HG02759 (cell line): ENCODE measurements around the gene ADAM10.

Experiments
- ATAC-seq: cut with Tn5 transposase; IDR thresholded peaks from one replicate; pipeline ENCODE4 v1.9.1; 2021; ENCODE audit warnings: mild to moderate bottlenecking, moderate library complexity; ENCODE audit not compliant: unreplicated experiment

ADAM10 gene

GRCh38 chr15:58556028-58556361 is 193.5 kb downstream of the ADAM10 start:
- no peak for ATAC-seq

DNA sequence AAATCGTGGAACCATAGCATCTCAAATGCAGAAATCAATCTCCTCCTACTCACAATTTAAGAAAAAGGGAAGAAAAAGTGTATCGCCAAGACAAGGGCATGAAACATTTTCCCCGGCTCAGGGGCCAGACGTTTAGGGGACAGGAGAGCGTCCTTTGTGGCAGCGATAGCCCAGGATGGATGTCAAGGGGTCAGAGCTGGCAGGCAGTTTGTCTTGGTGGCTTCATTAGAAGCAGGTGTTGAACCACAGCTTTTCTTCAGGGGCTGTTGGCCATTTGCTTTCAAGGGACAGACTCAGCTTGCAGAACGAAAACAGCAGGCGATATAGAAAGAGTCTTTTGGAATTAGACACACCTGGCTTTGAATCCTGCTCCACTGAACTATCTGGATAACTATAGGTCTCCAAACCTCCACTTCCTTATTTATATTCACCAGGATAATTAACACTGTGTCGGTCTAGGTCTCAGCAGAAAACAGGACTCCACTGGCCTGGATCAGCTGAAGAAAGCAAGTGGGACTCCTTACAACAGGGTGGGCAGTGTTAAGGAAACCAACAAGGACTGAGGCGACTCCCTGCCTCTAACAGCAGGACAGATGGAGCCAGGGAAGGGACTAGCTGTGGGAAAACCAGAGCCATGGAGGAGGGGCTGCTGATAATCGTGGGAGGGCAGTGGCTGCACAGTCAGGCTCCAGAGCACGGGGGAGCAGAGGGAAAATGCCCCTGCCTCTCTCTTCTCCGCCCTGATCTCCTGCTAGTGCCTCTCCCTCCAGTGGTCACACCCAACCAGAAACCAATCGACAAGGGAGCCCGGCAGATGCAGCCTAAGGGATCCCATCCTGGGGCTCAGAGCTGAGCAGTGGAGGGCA is 194.1 kb downstream of the ADAM10 start:
- ATAC-seq, result no peak

DNA sequence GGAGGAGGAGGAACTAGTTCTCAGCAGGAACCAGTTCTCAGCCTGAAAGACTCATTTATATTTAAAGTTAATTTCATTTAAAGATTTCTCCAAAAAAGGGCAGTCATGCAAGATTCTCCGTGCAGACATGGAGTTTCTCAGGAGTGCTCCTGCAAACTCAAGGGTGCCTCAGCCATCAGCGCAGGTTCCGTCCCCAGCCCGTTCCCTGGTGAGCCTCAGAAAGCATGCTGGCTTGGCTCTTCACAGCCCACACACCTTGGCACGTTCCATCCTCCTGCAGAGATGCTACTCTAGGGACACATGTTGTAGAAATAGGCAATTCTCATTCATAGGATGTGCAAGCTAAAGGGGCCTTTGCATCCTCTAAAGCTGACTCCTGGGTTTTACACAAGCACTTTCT is 194.7 kb downstream of the ADAM10 start:
- no peak for ATAC-seq

DNA sequence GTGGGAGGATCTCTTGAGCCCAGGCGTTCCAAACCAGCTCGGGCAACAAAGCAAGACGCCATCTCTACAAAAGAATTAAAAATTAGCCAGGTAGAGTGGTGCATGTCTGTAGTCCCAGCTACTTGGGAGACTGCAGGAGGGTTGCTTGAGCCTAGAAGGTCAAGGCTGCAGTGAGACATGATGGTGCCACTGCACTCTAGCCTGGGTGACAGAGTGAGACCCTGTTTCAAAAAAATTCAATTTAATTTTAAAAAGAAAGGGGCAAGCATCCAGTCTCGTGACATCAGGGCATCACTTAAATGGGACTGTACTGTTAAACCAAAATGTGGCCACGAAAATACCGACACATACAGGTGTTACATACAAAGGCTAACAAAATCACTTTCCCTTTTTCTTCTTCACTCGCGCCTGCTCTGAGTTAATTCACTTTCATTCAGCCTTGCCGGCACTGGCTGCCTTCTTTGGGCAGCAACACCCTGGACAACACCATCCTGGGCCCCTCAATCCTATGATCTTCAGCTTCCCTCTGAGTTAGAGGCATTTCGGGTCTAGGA is 196.1 kb downstream of the ADAM10 start:
- ATAC-seq, result no peak

GRCh38 chr15:58552505-58553364 is 196.8 kb downstream of the ADAM10 start:
- ATAC-seq, result no peak

- no peak for ATAC-seq
Observed at GRCh38 chr15:58551764-58552504, 197.6 kb downstream of the ADAM10 start.

DNA sequence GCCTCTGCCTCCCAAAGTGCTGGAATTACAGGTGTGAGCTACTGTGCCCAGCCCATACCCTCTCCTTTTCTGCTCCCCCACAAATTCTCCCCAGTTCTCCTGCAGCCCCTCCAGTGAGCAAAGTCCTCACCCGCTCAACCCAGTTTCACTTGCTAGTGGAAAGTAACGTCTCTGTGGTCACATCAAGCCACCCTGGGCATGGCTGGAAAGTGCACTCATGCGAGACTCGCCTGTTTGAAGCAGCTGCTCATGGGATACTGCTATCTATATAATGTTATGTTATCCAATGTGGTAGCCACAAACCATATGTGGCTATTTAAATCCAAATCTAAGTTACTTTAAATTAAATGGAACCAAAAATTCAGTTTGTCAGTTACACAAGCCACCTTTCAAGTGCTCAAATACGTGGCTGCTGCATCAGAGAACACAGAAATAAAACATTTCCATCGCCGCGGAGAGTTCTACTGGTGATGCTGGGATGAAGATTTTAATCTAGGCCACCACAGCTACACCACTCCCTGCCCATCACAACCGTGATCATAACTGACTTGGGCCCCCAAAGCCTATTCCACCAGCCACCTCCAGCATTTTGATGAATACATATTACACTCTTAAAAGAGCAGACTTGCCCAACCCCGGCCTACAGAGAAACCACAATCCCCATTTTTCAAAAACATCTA is 198.3 kb downstream of the ADAM10 start:
- ATAC-seq, result no peak

GRCh38 chr15:58549785-58550074 is 199.8 kb downstream of the ADAM10 start:
- ATAC-seq, result no peak

DNA sequence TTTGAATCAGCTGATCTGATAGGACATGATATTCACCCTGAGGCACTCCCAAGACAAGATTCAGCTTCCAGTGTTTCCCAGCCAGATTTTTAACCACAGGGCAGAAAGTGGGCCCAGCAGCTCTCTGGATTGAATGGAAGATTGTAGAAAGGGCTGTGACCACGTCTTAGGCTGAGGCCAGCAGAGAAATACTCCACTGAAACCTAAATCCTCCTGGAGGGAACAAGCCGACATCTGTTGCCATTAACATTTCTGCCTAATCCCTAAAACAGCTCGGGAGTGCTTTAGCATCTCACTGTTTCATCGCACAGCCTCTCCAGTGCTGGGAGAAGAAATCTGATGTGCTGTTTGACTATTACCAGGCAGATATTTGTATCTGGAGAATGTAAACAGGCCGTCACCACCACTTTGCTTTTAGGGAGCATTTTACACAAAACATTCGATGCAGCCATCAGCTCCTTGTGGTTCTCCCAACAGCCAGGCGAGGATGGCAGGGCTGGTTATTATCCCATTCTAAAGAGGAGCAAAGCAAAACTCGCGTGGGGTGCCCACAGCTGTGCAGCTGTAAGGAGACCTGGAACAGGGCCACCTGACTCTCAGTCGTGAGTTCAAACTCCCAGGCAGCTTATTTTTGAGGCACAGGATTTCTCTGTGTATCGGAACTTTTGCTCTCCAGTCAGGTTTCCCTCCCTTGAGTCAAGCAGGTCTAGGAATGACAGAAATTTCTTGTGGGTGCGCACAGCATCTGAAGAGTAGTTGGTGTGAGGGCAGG is 200.3 kb downstream of the ADAM10 start:
- ATAC-seq, result no peak

DNA sequence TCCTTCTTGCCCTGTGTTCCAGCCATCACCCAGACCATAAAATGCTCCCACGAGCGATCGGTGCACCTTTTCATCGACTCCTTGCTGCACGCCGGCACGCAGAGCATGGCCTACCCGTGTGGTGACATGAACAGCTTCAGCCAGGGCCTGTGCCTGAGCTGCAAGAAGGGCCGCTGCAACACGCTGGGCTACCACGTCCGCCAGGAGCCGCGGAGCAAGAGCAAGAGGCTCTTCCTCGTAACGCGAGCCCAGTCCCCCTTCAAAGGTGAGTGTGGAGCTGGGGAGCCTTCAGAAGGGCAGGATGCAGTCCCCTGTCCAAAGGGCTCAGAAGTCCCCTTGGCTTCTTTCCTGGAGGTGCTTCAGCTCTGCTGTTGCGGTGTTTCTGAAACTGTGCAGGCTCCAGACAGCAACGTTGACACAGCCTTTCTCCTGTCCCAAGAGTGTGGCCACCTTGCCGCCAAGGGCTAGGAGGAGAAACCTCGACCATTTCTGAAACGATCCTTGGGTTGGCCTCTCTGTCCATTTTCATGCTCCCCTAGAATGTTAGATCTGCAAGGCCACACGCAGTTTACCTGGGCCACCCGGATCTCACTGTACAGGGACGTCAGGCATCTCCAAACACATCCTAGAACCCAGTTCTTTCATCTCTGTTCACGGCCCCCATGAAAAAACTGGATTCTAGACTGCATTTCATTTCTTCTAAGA is 201.0 kb downstream of the ADAM10 start:
- no peak for ATAC-seq

DNA sequence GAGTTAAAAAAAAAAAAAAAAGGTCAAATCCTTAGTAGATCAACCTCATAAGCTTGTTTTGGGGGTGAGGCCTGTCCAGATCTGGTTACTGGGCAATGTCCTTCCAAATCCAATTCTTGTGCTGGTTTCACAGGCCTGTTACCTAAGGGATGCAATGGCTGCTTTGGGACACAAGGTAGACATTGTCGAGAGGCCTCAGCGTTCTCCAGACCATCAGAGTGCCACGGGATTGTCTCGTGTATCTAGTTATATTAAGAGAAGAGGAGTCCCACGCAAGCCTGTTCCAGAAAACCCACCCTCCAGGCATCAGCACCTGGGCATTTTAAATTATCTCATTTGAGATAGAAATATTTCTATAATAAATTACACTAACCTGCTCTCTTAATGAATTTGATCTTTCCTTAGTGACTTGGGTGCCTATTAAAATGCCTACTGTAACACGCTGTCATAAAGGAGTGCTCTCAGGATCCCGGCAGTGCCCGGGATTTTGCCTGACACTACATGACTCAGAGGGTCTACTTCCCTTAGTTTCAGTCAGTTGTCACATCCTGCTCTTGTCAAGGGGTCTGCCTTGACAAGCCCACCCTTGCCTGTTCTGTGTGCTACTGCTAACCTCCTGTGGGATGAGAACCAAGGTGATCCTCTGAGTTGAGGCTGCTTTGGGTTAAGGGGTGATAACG is 201.7 kb downstream of the ADAM10 start:
- no peak for ATAC-seq

DNA sequence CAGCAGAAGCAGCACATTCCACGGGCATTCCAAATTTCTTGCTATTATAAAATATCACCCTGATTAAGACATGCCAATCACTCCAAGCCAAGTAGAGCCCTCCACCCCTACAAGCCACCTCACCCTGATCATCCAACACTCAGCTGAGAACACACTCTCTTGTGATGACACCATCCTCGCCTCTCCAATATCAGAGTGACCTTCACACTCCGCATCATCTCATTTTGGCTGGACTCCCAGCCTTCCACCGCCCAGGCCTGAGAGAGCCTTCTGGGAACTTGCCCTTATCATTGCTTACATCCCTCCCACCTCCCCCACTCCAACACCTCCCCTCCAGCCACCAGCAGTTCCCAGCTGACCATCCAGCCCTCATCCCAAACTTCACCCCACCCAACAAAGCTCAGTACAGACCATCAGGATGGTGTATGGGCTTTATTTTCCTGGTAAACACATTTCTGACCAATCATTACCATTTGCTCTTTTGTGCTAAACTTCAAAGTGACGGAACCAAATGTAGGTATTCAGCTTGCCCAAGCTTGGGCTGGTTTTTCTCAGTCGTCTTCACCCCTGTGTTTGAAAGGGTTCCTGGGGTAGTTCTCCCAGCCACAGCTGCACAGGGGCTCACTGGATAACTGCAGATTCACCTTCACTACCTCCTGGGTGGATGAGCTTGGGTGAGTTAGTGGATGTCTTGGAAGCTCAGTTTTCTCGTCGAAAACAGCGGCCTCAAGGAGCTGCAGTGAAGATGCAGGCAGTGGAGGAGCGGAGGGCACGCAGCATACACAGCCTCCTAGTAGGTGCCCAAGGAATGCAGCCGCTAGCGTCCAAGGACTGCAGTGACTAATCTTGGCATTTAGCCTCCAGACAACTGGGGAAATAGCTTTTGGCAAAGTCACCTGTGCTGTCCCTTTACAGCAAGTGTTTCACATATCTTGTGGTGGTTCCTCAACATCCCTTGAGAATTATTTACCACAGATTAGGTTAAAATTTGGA is 202.6 kb downstream of the ADAM10 start:
- ATAC-seq, result no peak

DNA sequence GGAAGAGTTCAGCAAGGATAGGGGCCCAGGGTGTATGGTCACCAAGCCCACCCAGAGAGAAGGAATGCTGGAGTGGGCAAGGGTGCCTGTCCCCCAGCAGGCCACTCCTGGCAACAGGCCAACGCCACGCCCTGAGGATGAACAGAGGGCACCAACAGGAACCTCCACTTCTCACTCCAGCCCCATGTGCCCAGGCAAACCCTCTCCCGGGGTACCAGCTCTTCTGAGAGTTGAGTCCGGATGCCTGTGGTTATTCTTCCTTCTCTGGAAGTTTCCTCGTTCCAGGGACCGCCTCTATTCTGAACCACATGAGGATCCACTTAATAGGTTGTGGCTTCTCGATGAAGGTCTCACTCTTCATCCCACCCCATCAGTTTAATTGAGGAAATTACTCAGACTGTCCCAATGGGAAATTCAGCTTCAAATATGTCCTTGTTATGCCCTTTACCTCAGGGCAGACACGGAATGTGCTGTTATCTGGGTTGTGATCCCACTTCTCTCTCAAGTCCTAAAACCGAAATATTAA is 203.4 kb downstream of the ADAM10 start:
- no peak for ATAC-seq

- no peak for ATAC-seq
Observed at GRCh38 chr15:58545307-58546065, 204.0 kb downstream of the ADAM10 start.

GRCh38 chr15:58544756-58545155 is 204.8 kb downstream of the ADAM10 start:
- no peak for ATAC-seq

DNA sequence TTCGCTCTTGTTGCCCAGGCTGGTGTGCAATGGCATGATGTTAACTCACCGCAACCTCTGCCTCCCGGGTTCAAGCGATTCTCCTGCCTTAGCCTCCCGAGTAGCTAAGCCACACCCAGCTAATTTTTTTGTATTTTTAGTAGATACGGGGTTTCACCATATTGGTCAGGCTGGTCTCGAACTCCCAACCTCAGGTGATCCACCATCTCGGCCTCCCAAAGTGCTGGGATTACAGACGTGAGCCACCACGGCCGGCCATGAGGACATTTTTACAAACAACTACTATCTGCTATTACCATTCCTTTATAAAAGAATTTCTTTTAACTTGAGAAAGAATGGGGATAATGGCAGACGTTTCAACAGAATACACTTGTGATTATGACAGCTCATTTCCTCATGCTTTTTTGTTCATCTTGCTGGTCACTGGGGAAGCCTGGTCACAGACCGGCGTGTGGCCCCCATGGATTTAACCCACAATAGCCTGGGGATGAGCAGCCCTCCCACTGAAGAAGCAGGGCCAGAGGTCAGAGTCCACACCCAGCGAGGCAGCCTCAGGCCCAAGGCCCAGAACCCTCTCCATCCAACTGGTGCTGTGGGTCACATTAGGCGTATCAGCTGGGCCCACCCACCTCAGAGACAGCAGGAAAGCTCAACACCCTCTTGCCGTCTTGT is 205.7 kb downstream of the ADAM10 start:
- ATAC-seq, result no peak
